ENCODE measurements around the gene GPR37L1. TPM values are rescaled to one million over a fixed set of nuclear protein-coding genes. Genes with fewer than 3 reads are reported as not detected.
A peak's percentile ranks its signal among the peaks of the same experiment; 100 is the strongest.
"Not testable (repeated sequence)": the region's sequence is repeated elsewhere in the genome, so short reads cannot be mapped to it uniquely, and the experiment has no call there.

GPR37L1 gene
- total RNA-seq, 2 donors from 2014 or later, result 0.05 to 0.21 TPM

GRCh38 chr1:202130816-202131522 lies 8.3 kb downstream of the GPR37L1 start:
- no peak for DNase-seq
- intact Hi-C loops (cut with DNase I), result no loop called here
- ATAC-seq, result no peak

GRCh38 chr1:202131956-202132821 lies 9.5 kb downstream of the GPR37L1 start:
- intact Hi-C loops (cut with DNase I), result no loop called here
- DNase-seq (peak; percentile 68), ATAC-seq (peak; percentile 72 to 83)

GRCh38 chr1:202133001-202133400 lies 10.3 kb downstream of the GPR37L1 start:
- intact Hi-C loops (cut with DNase I), result no loop called here
- ATAC-seq (peak; percentile 4 to 49), DNase-seq (peak; percentile 49)

- intact Hi-C loops (cut with DNase I), result no loop called here
- no peak for ATAC-seq
- DNase-seq, result no peak
Measured at GRCh38 chr1:202133496-202133895, 10.8 kb downstream of the GPR37L1 start.

GRCh38 chr1:202133989-202134388 lies 11.3 kb downstream of the GPR37L1 start:
- ATAC-seq (no peak), DNase-seq (no peak)
- intact Hi-C loops (cut with DNase I), result no loop called here

GRCh38 chr1:202134645-202135172 lies 12.0 kb downstream of the GPR37L1 start:
- no peak for ATAC-seq
- no peak for DNase-seq
- intact Hi-C loops (cut with DNase I), result no loop called here

- peak; percentile 45 to 65 for ATAC-seq
- DNase-seq, result peak; percentile 64
- intact Hi-C loops (cut with DNase I), result no loop called here
Measured at GRCh38 chr1:202135221-202135721, 12.6 kb downstream of the GPR37L1 start.

- no peak for DNase-seq
- ATAC-seq, result no peak
- intact Hi-C loops (cut with DNase I), result no loop called here
Measured at GRCh38 chr1:202140833-202141232, 18.1 kb downstream of the GPR37L1 start.

GRCh38 chr1:202141468-202141867 lies 18.8 kb downstream of the GPR37L1 start:
- intact Hi-C loops (cut with DNase I); DNase-seq; ATAC-seq: not testable (repeated sequence)

GRCh38 chr1:202143011-202143767 lies 20.5 kb downstream of the GPR37L1 start:
- peak; percentile 68 for DNase-seq
- intact Hi-C loops (cut with DNase I), result no loop called here
- peak; percentile 43 to 60 for ATAC-seq

GRCh38 chr1:202143768-202144401 lies 21.2 kb downstream of the GPR37L1 start:
- peak; percentile 59 for DNase-seq
- peak; percentile 60 to 73 for ATAC-seq
- intact Hi-C loops (cut with DNase I), result no loop called here

GRCh38 chr1:202144402-202145067 lies 21.8 kb downstream of the GPR37L1 start, which contains the start of gene ARL8A:
ARL8A (minus strand) TSS chr1:202144737; CDS start chr1:202144572, 165 bp downstream.
- peak; percentile 72 to 89 for ATAC-seq
- intact Hi-C loops (cut with DNase I), result no loop called here

GRCh38 chr1:202145068-202145743 lies 22.5 kb downstream of the GPR37L1 start:
- peak in 1 of 2 donors; percentile 4 for ATAC-seq
- DNase-seq, result no peak
- intact Hi-C loops (cut with DNase I), result no loop called here

More at GRCh38 chr1:202144402-202145067, 21.8 kb downstream of the GPR37L1 start, which contains the start of gene ARL8A:
- DNase-seq, result peak; percentile 83

- intact Hi-C loops (cut with DNase I); ATAC-seq; DNase-seq: not testable (repeated sequence)
Measured at GRCh38 chr1:202145744-202146140, 23.0 kb downstream of the GPR37L1 start.

GRCh38 chr1:202146279-202146678 lies 23.6 kb downstream of the GPR37L1 start:
- ATAC-seq, result no peak
- intact Hi-C loops (cut with DNase I), result no loop called here
- no peak for DNase-seq

- intact Hi-C loops (cut with DNase I), result no loop called here
- no peak for ATAC-seq
- no peak for DNase-seq
Measured at GRCh38 chr1:202146993-202147392, 24.3 kb downstream of the GPR37L1 start.

- DNase-seq (no peak), ATAC-seq (no peak)
- intact Hi-C loops (cut with DNase I), result no loop called here
Measured at GRCh38 chr1:202148391-202148790, 25.7 kb downstream of the GPR37L1 start.
